Tracheal epithelial cell (primary cell): ENCODE measurements around the gene GP9. TPM values are rescaled to one million over a fixed set of nuclear protein-coding genes. Genes with fewer than 3 reads are reported as not detected.

Source experiments
- total RNA-seq: library from RNA; depleted of rRNA; stranded (reverse); fragments of >200 nt; gene quantifications from 2 replicates; pipeline ENCODE4 v1.2.1, GENCODE V29; 2014

GP9 gene
- not detected in 2 replicates for total RNA-seq

DNA sequence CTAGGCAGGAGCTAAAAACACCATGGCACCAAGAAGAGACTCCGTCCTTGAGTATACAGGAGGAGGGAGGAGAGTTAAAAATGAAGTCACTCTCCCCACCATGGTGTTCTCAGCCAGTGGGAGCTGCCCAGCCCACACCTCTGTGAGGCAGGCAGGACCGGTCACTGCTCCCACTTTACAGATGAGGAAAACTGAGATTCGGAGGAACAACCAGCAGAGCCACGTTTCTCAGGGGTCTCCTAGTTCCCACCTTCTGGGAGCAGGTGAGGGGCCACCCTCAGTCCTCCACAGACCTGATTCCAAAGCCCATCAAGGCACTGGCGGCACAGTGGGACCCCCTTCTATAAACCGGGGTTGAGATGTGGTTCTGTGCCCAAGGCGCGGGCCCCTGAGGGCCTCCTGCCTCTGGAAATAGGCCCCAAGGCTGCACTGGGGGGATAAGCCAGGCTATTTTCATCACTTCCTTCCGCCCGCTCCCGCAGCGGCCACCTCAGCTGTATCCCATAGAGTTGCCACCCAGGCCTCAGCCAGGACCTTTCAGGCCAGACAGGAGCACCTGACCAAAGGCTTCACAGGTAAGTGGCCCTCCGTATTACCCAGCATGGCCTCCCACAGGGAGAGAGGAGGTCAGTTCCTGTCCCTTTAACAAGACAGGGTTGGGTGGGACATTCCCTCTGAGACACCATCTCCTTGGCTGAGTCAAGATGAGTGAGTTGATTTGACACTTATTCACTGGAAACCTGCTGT, at the start of gene GP9:
Gene GP9 (plus strand): TSS at position 504 of the 747 bp plus-strand sequence. CDS start 961 bp downstream, outside the sequence.

Other genes starting within 250 kb of the GP9 start
- gene ACAD9, start 181.2 kb upstream of the GP9 start, total RNA-seq = 23.2 and 32.8 TPM in 2 replicates
- gene CFAP92, start 66.7 kb upstream of the GP9 start, total RNA-seq = 0.43 TPM in 1 of 2 replicates, not detected in the other
- not detected in 2 replicates for gene EFCC1, start 59.5 kb upstream of the GP9 start, total RNA-seq
- 7.7 and 35.7 TPM in 2 replicates for gene RAB43, start 61.0 kb downstream of the GP9 start, total RNA-seq
- 13.0 and 23.6 TPM in 2 replicates for gene ISY1, start 100.3 kb downstream of the GP9 start, total RNA-seq
- gene CNBP, start 123.1 kb downstream of the GP9 start, total RNA-seq = 333 and 475 TPM in 2 replicates
- gene COPG1, start 188.8 kb downstream of the GP9 start, total RNA-seq = 107 and 172 TPM in 2 replicates
- 27.5 and 55.9 TPM in 2 replicates for gene HMCES, start 218.1 kb downstream of the GP9 start, total RNA-seq